Measurements from ENCODE around the gene KIF26B. TPM values are rescaled to one million over a fixed set of nuclear protein-coding genes. Genes with fewer than 3 reads are reported as not detected.

KIF26B gene
- 0.19 and 0.76 TPM in 2 replicates for total RNA-seq (2014; rRNA removed; shearing (Covaris generic))
- 0.03 and 0.28 TPM in 2 replicates for polyA plus RNA-seq (2016; fragmentation: Nextera tagmentation; extraction: Ambion mirVana)
- long read RNA-seq: 0 reads

DNA sequence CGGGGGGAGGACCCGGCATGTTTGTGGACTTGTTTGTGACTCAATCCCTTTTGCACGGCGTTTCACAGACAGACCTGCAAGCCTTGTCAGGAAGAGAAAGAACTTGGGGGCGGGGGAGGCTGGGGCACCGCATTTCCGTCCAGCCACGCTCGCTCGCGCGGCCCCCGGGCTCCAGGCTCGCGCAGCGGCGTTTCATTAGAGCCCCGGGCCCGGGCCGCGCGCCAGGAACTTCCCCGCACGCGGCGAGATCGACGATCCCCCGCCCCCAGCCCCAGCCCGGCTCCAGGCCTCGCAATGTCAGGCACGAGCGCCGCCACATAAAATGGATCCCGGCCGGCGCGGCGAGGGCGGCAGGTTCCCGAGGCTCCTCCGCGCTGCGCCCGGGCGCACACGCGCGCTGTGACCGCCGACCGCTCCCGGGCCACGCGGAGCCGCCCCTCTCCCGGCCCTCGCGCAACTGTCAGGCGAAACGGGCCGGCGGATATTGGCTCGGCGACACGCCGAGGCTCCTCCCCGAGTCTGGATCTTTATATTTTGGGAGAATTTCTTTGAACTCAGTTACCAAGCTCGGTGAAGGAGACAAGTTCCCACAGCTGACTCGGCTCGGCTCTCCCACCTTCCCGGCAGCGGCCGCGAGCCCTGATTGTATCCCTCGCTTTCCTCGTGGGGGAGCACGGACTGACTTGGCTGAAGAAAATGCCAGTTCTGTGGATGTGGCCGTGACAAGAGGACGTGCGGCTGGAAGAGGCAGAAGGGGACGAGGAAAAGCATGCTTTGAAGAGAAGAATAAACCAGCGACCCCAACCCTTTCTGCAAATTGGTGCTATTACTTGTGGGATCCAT is at the start of gene KIF26B:
TSS of gene KIF26B (plus strand) at position 557 of the 843 bp plus-strand sequence. CDS start 440 bp downstream, outside the sequence.
- Histone ChIP-seq H3K36me3 (ENCODE audit: insufficient read depth) (no peaks in the 10 kb centered on the region), H3K27ac (ENCODE audit: low read depth) (no peak within 1 kb of the TSS), H3K4me2 (peak within 1 kb of the TSS; percentile 94), H2AFZ (peak within 1 kb of the TSS; percentile 86), H4K20me1 (replicated peaks; ENCODE audit: insufficient read depth) (no peaks in the 10 kb centered on the region), H3K79me2 (replicated peaks; ENCODE audit: insufficient read depth) (no peaks in the 10 kb centered on the region), H3K4me3 (peak within 1 kb of the TSS; percentile 80), H3K27me3 (ENCODE audit: insufficient read depth) (peaks cover 72% of the 10 kb centered on the region), H3K4me1 (ENCODE audit: insufficient read depth) (no peaks in the 10 kb centered on the region; the same call in 1 of the 2 replicates), H3K9me2 (ENCODE audit: insufficient read depth) (no peaks in the 10 kb centered on the region), H3F3A (replicated peaks; ENCODE audit: low read depth) (peaks cover 5% of the 10 kb centered on the region; the same call in 1 of the 2 replicates)
- Mint-ChIP-seq H3K27ac (no peak within 1 kb of the TSS), H3K4me1 (peaks cover 6% of the 10 kb centered on the region), H3K36me3 (ENCODE audit: low read depth) (no peaks in the 10 kb centered on the region), H3K27me3 (ENCODE audit: insufficient read depth, low read depth, poor library complexity) (peaks cover 46% of the 10 kb centered on the region), H3K4me3 (peak within 1 kb of the TSS; percentile 77), H3K9me3 (no peaks in the 10 kb centered on the region; the same call in 2 of the 3 replicates)
- DNase-seq (ENCODE audit: low spot score) (peak; percentile 48), ATAC-seq (peak; percentile 4)
- TF ChIP-seq EZH2 (IDR thresholded peaks at IDR 0.05; ENCODE audit: low read depth, unreplicated experiment): no peak
- no peak for TF ChIP-seq POLR2AphosphoS5 (IDR thresholded peaks at IDR 0.05; ENCODE audit: low read depth)
- no peak for TF ChIP-seq ZNF331 (CRISPR knock-in tag; IDR thresholded peaks at IDR 0.05; ENCODE audit: low read depth)
- no peak for TF ChIP-seq STAT1 (IDR thresholded peaks at IDR 0.05; ENCODE audit: unreplicated experiment)
- no peak for TF ChIP-seq CREB1 (CRISPR knock-in tag; IDR thresholded peaks at IDR 0.05; ENCODE audit: low read depth)
- TF ChIP-seq ZNF114 (CRISPR knock-in tag; IDR thresholded peaks at IDR 0.05): no peak
- TF ChIP-seq, protein P1, sequence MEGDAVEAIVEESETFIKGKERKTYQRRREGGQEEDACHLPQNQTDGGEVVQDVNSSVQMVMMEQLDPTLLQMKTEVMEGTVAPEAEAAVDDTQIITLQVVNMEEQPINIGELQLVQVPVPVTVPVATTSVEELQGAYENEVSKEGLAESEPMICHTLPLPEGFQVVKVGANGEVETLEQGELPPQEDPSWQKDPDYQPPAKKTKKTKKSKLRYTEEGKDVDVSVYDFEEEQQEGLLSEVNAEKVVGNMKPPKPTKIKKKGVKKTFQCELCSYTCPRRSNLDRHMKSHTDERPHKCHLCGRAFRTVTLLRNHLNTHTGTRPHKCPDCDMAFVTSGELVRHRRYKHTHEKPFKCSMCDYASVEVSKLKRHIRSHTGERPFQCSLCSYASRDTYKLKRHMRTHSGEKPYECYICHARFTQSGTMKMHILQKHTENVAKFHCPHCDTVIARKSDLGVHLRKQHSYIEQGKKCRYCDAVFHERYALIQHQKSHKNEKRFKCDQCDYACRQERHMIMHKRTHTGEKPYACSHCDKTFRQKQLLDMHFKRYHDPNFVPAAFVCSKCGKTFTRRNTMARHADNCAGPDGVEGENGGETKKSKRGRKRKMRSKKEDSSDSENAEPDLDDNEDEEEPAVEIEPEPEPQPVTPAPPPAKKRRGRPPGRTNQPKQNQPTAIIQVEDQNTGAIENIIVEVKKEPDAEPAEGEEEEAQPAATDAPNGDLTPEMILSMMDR (conservative IDR thresholded peaks at IDR 0.05; ENCODE audit: low read depth in 2 of 2): no peak
- TF ChIP-seq NANOG (IDR thresholded peaks at IDR 0.05; ENCODE audit: borderline replicate concordance): no peak
- TF ChIP-seq, protein P2, sequence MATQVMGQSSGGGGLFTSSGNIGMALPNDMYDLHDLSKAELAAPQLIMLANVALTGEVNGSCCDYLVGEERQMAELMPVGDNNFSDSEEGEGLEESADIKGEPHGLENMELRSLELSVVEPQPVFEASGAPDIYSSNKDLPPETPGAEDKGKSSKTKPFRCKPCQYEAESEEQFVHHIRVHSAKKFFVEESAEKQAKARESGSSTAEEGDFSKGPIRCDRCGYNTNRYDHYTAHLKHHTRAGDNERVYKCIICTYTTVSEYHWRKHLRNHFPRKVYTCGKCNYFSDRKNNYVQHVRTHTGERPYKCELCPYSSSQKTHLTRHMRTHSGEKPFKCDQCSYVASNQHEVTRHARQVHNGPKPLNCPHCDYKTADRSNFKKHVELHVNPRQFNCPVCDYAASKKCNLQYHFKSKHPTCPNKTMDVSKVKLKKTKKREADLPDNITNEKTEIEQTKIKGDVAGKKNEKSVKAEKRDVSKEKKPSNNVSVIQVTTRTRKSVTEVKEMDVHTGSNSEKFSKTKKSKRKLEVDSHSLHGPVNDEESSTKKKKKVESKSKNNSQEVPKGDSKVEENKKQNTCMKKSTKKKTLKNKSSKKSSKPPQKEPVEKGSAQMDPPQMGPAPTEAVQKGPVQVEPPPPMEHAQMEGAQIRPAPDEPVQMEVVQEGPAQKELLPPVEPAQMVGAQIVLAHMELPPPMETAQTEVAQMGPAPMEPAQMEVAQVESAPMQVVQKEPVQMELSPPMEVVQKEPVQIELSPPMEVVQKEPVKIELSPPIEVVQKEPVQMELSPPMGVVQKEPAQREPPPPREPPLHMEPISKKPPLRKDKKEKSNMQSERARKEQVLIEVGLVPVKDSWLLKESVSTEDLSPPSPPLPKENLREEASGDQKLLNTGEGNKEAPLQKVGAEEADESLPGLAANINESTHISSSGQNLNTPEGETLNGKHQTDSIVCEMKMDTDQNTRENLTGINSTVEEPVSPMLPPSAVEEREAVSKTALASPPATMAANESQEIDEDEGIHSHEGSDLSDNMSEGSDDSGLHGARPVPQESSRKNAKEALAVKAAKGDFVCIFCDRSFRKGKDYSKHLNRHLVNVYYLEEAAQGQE (IDR thresholded peaks at IDR 0.05; ENCODE audit: unreplicated experiment): no peak
- TF ChIP-seq JUNB (IDR thresholded peaks at IDR 0.05; ENCODE audit: unreplicated experiment): no peak
- no peak for TF ChIP-seq EZH2phosphoT487 (IDR thresholded peaks at IDR 0.05; ENCODE audit: unreplicated experiment)
- TF ChIP-seq, protein P3, sequence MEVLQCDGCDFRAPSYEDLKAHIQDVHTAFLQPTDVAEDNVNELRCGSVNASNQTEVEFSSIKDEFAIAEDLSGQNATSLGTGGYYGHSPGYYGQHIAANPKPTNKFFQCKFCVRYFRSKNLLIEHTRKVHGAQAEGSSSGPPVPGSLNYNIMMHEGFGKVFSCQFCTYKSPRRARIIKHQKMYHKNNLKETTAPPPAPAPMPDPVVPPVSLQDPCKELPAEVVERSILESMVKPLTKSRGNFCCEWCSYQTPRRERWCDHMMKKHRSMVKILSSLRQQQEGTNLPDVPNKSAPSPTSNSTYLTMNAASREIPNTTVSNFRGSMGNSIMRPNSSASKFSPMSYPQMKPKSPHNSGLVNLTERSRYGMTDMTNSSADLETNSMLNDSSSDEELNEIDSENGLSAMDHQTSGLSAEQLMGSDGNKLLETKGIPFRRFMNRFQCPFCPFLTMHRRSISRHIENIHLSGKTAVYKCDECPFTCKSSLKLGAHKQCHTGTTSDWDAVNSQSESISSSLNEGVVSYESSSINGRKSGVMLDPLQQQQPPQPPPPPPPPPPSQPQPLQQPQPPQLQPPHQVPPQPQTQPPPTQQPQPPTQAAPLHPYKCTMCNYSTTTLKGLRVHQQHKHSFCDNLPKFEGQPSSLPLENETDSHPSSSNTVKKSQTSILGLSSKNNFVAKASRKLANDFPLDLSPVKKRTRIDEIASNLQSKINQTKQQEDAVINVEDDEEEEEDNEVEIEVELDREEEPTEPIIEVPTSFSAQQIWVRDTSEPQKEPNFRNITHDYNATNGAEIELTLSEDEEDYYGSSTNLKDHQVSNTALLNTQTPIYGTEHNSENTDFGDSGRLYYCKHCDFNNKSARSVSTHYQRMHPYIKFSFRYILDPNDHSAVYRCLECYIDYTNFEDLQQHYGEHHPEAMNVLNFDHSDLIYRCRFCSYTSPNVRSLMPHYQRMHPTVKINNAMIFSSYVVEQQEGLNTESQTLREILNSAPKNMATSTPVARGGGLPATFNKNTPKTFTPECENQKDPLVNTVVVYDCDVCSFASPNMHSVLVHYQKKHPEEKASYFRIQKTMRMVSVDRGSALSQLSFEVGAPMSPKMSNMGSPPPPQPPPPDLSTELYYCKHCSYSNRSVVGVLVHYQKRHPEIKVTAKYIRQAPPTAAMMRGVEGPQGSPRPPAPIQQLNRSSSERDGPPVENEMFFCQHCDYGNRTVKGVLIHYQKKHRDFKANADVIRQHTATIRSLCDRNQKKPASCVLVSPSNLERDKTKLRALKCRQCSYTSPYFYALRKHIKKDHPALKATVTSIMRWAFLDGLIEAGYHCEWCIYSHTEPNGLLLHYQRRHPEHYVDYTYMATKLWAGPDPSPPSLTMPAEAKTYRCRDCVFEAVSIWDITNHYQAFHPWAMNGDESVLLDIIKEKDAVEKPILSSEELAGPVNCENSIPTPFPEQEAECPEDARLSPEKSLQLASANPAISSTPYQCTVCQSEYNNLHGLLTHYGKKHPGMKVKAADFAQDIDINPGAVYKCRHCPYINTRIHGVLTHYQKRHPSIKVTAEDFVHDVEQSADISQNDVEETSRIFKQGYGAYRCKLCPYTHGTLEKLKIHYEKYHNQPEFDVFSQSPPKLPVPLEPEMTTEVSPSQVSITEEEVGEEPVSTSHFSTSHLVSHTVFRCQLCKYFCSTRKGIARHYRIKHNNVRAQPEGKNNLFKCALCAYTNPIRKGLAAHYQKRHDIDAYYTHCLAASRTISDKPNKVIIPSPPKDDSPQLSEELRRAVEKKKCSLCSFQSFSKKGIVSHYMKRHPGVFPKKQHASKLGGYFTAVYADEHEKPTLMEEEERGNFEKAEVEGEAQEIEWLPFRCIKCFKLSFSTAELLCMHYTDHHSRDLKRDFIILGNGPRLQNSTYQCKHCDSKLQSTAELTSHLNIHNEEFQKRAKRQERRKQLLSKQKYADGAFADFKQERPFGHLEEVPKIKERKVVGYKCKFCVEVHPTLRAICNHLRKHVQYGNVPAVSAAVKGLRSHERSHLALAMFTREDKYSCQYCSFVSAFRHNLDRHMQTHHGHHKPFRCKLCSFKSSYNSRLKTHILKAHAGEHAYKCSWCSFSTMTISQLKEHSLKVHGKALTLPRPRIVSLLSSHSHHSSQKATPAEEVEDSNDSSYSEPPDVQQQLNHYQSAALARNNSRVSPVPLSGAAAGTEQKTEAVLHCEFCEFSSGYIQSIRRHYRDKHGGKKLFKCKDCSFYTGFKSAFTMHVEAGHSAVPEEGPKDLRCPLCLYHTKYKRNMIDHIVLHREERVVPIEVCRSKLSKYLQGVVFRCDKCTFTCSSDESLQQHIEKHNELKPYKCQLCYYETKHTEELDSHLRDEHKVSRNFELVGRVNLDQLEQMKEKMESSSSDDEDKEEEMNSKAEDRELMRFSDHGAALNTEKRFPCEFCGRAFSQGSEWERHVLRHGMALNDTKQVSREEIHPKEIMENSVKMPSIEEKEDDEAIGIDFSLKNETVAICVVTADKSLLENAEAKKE (CRISPR knock-in tag; IDR thresholded peaks at IDR 0.05): no peak
- TF ChIP-seq, protein P4, sequence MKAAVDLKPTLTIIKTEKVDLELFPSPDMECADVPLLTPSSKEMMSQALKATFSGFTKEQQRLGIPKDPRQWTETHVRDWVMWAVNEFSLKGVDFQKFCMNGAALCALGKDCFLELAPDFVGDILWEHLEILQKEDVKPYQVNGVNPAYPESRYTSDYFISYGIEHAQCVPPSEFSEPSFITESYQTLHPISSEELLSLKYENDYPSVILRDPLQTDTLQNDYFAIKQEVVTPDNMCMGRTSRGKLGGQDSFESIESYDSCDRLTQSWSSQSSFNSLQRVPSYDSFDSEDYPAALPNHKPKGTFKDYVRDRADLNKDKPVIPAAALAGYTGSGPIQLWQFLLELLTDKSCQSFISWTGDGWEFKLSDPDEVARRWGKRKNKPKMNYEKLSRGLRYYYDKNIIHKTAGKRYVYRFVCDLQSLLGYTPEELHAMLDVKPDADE (IDR thresholded peaks at IDR 0.05): no peak
